ENCODE measurements around the gene AIF1L. TPM values are rescaled to one million over a fixed set of nuclear protein-coding genes. Genes with fewer than 3 reads are reported as not detected.
"Not testable (repeated sequence)": the region's sequence is repeated elsewhere in the genome, so short reads cannot be mapped to it uniquely, and the experiment has no call there.

Gene AIF1L
- total RNA-seq, 1 donor from 2014 or later, result 22.8 TPM

GRCh38 chr9:131113655-131114054 is 17.3 kb downstream of the AIF1L start:
- intact Hi-C loops (cut with DNase I), result no loop called here
- ATAC-seq (ENCODE audit: poor library complexity), result no peak
- DNase-seq, result no peak

GRCh38 chr9:131114084-131114535 is 17.8 kb downstream of the AIF1L start:
- DNase-seq (no peak), ATAC-seq (ENCODE audit: poor library complexity) (no peak)
- intact Hi-C loops (cut with DNase I), result no loop called here

GRCh38 chr9:131115360-131115742 is 19.0 kb downstream of the AIF1L start:
- intact Hi-C loops (cut with DNase I), result not testable (repeated sequence)

GRCh38 chr9:131116281-131117120 is 20.2 kb downstream of the AIF1L start:
- peak; percentile 62 for ATAC-seq (ENCODE audit: poor library complexity)
- peak; percentile 59 for DNase-seq
- intact Hi-C loops (cut with DNase I), result no loop called here

More at GRCh38 chr9:131115360-131115742, 19.0 kb downstream of the AIF1L start:
- not testable (repeated sequence) for ATAC-seq (ENCODE audit: poor library complexity); DNase-seq

- ATAC-seq (ENCODE audit: poor library complexity) (peak; percentile 34), DNase-seq (no peak)
- intact Hi-C loops (cut with DNase I), result no loop called here
Observed at GRCh38 chr9:131117121-131117761, 20.9 kb downstream of the AIF1L start.

GRCh38 chr9:131117762-131118145 is 21.4 kb downstream of the AIF1L start:
- intact Hi-C loops (cut with DNase I), result no loop called here
- DNase-seq (no peak), ATAC-seq (ENCODE audit: poor library complexity) (no peak)

- DNase-seq (no peak), ATAC-seq (ENCODE audit: poor library complexity) (no peak)
Observed at GRCh38 chr9:131119600-131119999, 23.3 kb downstream of the AIF1L start.

GRCh38 chr9:131120620-131121228 is 24.4 kb downstream of the AIF1L start:
- ATAC-seq (ENCODE audit: poor library complexity), result no peak
- intact Hi-C loops (cut with DNase I), result no loop called here
- DNase-seq, result no peak

More at GRCh38 chr9:131119600-131119999, 23.3 kb downstream of the AIF1L start:
- intact Hi-C loops (cut with DNase I), result no loop called here

GRCh38 chr9:131121346-131121745 is 25.0 kb downstream of the AIF1L start:
- intact Hi-C loops (cut with DNase I), result no loop called here
- no peak for ATAC-seq (ENCODE audit: poor library complexity)

GRCh38 chr9:131122158-131122557 is 25.8 kb downstream of the AIF1L start:
- intact Hi-C loops (cut with DNase I), result no loop called here

More at GRCh38 chr9:131121346-131121745, 25.0 kb downstream of the AIF1L start:
- no peak for DNase-seq

GRCh38 chr9:131125038-131125287 is 28.6 kb downstream of the AIF1L start:
- intact Hi-C loops (cut with DNase I), result no loop called here
- ATAC-seq (ENCODE audit: poor library complexity), result peak; percentile 14
- no peak for DNase-seq

More at GRCh38 chr9:131122158-131122557, 25.8 kb downstream of the AIF1L start:
- ATAC-seq (ENCODE audit: poor library complexity), result no peak
- no peak for DNase-seq

- ATAC-seq (ENCODE audit: poor library complexity) (peak; percentile 100), DNase-seq (peak; percentile 100)
- intact Hi-C loops (cut with DNase I), result no loop called here
Observed at GRCh38 chr9:131125288-131126058, 29.1 kb downstream of the AIF1L start, which contains the start of gene NUP214. NUP214 (plus strand) TSS chr9:131125586; CDS start chr9:131125705, 119 bp downstream.

- ATAC-seq (ENCODE audit: poor library complexity) (no peak), DNase-seq (no peak)
- intact Hi-C loops (cut with DNase I), result no loop called here
Observed at GRCh38 chr9:131126059-131126426, 29.7 kb downstream of the AIF1L start.

- DNase-seq (no peak), ATAC-seq (ENCODE audit: poor library complexity) (no peak)
- intact Hi-C loops (cut with DNase I), result no loop called here
Observed at GRCh38 chr9:131129183-131129582, 32.9 kb downstream of the AIF1L start.

GRCh38 chr9:131138676-131139075 is 42.3 kb downstream of the AIF1L start:
- intact Hi-C loops (cut with DNase I), result no loop called here
- DNase-seq (no peak), ATAC-seq (ENCODE audit: poor library complexity) (no peak)

GRCh38 chr9:131140112-131140511 is 43.8 kb downstream of the AIF1L start:
- ATAC-seq (ENCODE audit: poor library complexity) (no peak), DNase-seq (no peak)
- intact Hi-C loops (cut with DNase I), result no loop called here

GRCh38 chr9:131140550-131140949 is 44.2 kb downstream of the AIF1L start:
- intact Hi-C loops (cut with DNase I), result no loop called here
- ATAC-seq (ENCODE audit: poor library complexity), result no peak
- no peak for DNase-seq

- intact Hi-C loops (cut with DNase I), result no loop called here
- no peak for DNase-seq
- no peak for ATAC-seq (ENCODE audit: poor library complexity)
Observed at GRCh38 chr9:131142160-131142559, 45.8 kb downstream of the AIF1L start.

- intact Hi-C loops (cut with DNase I), result no loop called here
- ATAC-seq (ENCODE audit: poor library complexity) (no peak), DNase-seq (no peak)
Observed at GRCh38 chr9:131144201-131144600, 47.9 kb downstream of the AIF1L start.
